Activated CD8-positive, alpha-beta memory T cell treated with anti-CD3 and anti-CD28 coated beads, Interleukin-2, amount 50 U/mL, for 48 hours (primary cell): ENCODE data around the gene TASP1.
"Not testable (repeated sequence)": the region's sequence is repeated elsewhere in the genome, so short reads cannot be mapped to it uniquely, and the experiment has no call there.

Source experiments
- DNase-seq: peaks from one replicate; pipeline ENCODE4 v3.0.0-alpha.2; 2020

TASP1 gene

GRCh38 chr20:13392391-13392790 is 246.3 kb downstream of the TASP1 start:
- no peak for DNase-seq

GRCh38 chr20:13389115-13389514 is 249.6 kb downstream of the TASP1 start:
- DNase-seq: no peak

- DNase-seq: no peak
These were observed 254.6 kb downstream of the TASP1 start for GRCh38 chr20:13384132-13384531.

- DNase-seq: no peak
These were observed 255.9 kb downstream of the TASP1 start for GRCh38 chr20:13382786-13383185.

- DNase-seq: not testable (repeated sequence)
These were observed 258.1 kb downstream of the TASP1 start for GRCh38 chr20:13380497-13381229.

- DNase-seq: no peak
These were observed 265.3 kb downstream of the TASP1 start for GRCh38 chr20:13373400-13373799.

GRCh38 chr20:13364278-13365170 is 274.2 kb downstream of the TASP1 start:
- DNase-seq: no peak

GRCh38 chr20:13363473-13363872 is 275.3 kb downstream of the TASP1 start:
- no peak for DNase-seq

GRCh38 chr20:13362165-13362564 is 276.6 kb downstream of the TASP1 start:
- DNase-seq: not testable (repeated sequence)

GRCh38 chr20:13358936-13359335 is 279.8 kb downstream of the TASP1 start:
- not testable (repeated sequence) for DNase-seq

GRCh38 chr20:13357782-13358181 is 280.9 kb downstream of the TASP1 start:
- DNase-seq: not testable (repeated sequence)

GRCh38 chr20:13356591-13356990 is 282.1 kb downstream of the TASP1 start:
- no peak for DNase-seq

GRCh38 chr20:13355941-13356486 is 282.7 kb downstream of the TASP1 start:
- DNase-seq: no peak

- DNase-seq: no peak
These were observed 283.3 kb downstream of the TASP1 start for GRCh38 chr20:13355411-13355810.

GRCh38 chr20:13353261-13353945 is 285.3 kb downstream of the TASP1 start:
- DNase-seq: no peak

- DNase-seq: no peak
These were observed 289.5 kb downstream of the TASP1 start for GRCh38 chr20:13349235-13349604.

- no peak for DNase-seq
These were observed 290.2 kb downstream of the TASP1 start for GRCh38 chr20:13348311-13349234.

GRCh38 chr20:13344671-13345070 is 294.1 kb downstream of the TASP1 start:
- DNase-seq: no peak

- no peak for DNase-seq
These were observed 296.1 kb downstream of the TASP1 start for GRCh38 chr20:13342469-13343242.

GRCh38 chr20:13341737-13342393 is 296.9 kb downstream of the TASP1 start:
- DNase-seq: no peak

- DNase-seq: no peak
These were observed 298.6 kb downstream of the TASP1 start for GRCh38 chr20:13340088-13340487.
